ENCODE results near the gene SLC38A5. TPM values are rescaled to one million over a fixed set of nuclear protein-coding genes. Genes with fewer than 3 reads are reported as not detected.

SLC38A5 gene
- total and polyA plus RNA-seq, 2 of the 13 experiments (the other 11 are each of a cell fraction or from before 2014, with no cell fraction given), result 46.1 to 73.4 TPM

DNA sequence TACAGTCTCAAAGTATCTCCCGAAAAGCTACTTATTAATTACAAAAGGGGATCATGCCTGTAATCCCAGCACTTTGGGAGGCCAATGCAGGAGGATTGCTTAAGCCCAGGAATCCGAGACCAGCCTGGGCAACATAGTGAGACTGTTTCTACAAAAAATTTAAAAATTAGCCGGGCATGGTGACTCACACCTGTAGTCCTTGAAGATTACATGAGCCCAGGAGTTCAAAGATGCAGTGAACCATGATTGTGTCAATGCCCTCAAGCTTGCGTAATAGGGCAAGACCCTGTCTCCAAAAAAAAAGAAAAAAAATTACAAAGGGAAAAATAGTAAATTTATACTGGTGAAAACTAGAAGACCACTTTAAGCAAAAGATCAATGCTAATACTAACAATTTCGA is 35.4 kb upstream of the SLC38A5 start (continued):
- TF ChIP-seq PHF5A (CRISPR knock-in tag; IDR thresholded peaks at IDR 0.05; ENCODE audit: low read depth, unreplicated experiment) (no peak), IKZF4 (CRISPR knock-in tag; IDR thresholded peaks at IDR 0.05; ENCODE audit: borderline replicate concordance, low read depth, not compliant biosample characterization) (no peak), ZNF331 (CRISPR knock-in tag; IDR thresholded peaks at IDR 0.05) (0 out of 2 replicates have a peak, but pooled peaks have one; percentile 16), REPIN1 (CRISPR knock-in tag; IDR thresholded peaks at IDR 0.05; ENCODE audit: borderline replicate concordance, low read depth) (no peak), ATF3 (CRISPR knock-in tag; IDR thresholded peaks at IDR 0.05) (peak; percentile 69), TBX2 (CRISPR knock-in tag; IDR thresholded peaks at IDR 0.05; ENCODE audit: borderline replicate concordance) (peak; percentile 28; the same call in 1 of the 2 replicates), ERF (CRISPR knock-in tag; IDR thresholded peaks at IDR 0.05) (0 out of 2 replicates have a peak, but pooled peaks have one; percentile 38), ZNF362 (CRISPR knock-in tag; IDR thresholded peaks at IDR 0.05; ENCODE audit: borderline replicate concordance) (peak; percentile 73; the same call in 1 of the 2 replicates), NR2F1 (CRISPR knock-in tag; IDR thresholded peaks at IDR 0.05) (peak; percentile 77 to 87), TCF7 (IDR thresholded peaks at IDR 0.05; ENCODE audit: low read depth) (peak; percentile 77), FOSL1 (CRISPR knock-in tag; IDR thresholded peaks at IDR 0.05; ENCODE audit: borderline replicate concordance) (peak; percentile 61; the same call in 1 of the 2 replicates), SAP130 (CRISPR knock-in tag; IDR thresholded peaks at IDR 0.05; ENCODE audit: low read depth) (peak; percentile 44; the same call in 1 of the 2 replicates), CREB1 (IDR thresholded peaks at IDR 0.05) (no peak), CREB1 (CRISPR knock-in tag; IDR thresholded peaks at IDR 0.05) (0 out of 2 replicates have a peak, but pooled peaks have one; percentile 32), ZNF766 (CRISPR knock-in tag; IDR thresholded peaks at IDR 0.05; ENCODE audit: borderline replicate concordance) (no peak), MAFK (conservative IDR thresholded peaks at IDR 0.05 in 1 of 2, IDR thresholded peaks at IDR 0.05 in 1 of 2; ENCODE audit: low read length in 2 of 2) (no peak), MBNL3 (CRISPR knock-in tag; conservative IDR thresholded peaks at IDR 0.05) (no peak)
- TF ChIP-seq, protein P1, sequence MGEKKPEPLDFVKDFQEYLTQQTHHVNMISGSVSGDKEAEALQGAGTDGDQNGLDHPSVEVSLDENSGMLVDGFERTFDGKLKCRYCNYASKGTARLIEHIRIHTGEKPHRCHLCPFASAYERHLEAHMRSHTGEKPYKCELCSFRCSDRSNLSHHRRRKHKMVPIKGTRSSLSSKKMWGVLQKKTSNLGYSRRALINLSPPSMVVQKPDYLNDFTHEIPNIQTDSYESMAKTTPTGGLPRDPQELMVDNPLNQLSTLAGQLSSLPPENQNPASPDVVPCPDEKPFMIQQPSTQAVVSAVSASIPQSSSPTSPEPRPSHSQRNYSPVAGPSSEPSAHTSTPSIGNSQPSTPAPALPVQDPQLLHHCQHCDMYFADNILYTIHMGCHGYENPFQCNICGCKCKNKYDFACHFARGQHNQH (CRISPR knock-in tag; IDR thresholded peaks at IDR 0.05), result 0 out of 2 replicates have a peak, but pooled peaks have one; percentile 18
- TF ChIP-seq, protein P2, sequence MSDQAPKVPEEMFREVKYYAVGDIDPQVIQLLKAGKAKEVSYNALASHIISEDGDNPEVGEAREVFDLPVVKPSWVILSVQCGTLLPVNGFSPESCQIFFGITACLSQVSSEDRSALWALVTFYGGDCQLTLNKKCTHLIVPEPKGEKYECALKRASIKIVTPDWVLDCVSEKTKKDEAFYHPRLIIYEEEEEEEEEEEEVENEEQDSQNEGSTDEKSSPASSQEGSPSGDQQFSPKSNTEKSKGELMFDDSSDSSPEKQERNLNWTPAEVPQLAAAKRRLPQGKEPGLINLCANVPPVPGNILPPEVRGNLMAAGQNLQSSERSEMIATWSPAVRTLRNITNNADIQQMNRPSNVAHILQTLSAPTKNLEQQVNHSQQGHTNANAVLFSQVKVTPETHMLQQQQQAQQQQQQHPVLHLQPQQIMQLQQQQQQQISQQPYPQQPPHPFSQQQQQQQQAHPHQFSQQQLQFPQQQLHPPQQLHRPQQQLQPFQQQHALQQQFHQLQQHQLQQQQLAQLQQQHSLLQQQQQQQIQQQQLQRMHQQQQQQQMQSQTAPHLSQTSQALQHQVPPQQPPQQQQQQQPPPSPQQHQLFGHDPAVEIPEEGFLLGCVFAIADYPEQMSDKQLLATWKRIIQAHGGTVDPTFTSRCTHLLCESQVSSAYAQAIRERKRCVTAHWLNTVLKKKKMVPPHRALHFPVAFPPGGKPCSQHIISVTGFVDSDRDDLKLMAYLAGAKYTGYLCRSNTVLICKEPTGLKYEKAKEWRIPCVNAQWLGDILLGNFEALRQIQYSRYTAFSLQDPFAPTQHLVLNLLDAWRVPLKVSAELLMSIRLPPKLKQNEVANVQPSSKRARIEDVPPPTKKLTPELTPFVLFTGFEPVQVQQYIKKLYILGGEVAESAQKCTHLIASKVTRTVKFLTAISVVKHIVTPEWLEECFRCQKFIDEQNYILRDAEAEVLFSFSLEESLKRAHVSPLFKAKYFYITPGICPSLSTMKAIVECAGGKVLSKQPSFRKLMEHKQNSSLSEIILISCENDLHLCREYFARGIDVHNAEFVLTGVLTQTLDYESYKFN (CRISPR knock-in tag; conservative IDR thresholded peaks at IDR 0.05), result peak; percentile 52
- TF ChIP-seq, protein P3, sequence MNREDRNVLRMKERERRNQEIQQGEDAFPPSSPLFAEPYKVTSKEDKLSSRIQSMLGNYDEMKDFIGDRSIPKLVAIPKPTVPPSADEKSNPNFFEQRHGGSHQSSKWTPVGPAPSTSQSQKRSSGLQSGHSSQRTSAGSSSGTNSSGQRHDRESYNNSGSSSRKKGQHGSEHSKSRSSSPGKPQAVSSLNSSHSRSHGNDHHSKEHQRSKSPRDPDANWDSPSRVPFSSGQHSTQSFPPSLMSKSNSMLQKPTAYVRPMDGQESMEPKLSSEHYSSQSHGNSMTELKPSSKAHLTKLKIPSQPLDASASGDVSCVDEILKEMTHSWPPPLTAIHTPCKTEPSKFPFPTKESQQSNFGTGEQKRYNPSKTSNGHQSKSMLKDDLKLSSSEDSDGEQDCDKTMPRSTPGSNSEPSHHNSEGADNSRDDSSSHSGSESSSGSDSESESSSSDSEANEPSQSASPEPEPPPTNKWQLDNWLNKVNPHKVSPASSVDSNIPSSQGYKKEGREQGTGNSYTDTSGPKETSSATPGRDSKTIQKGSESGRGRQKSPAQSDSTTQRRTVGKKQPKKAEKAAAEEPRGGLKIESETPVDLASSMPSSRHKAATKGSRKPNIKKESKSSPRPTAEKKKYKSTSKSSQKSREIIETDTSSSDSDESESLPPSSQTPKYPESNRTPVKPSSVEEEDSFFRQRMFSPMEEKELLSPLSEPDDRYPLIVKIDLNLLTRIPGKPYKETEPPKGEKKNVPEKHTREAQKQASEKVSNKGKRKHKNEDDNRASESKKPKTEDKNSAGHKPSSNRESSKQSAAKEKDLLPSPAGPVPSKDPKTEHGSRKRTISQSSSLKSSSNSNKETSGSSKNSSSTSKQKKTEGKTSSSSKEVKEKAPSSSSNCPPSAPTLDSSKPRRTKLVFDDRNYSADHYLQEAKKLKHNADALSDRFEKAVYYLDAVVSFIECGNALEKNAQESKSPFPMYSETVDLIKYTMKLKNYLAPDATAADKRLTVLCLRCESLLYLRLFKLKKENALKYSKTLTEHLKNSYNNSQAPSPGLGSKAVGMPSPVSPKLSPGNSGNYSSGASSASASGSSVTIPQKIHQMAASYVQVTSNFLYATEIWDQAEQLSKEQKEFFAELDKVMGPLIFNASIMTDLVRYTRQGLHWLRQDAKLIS (CRISPR knock-in tag; IDR thresholded peaks at IDR 0.05), result no peak

All from HepG2 (cell line).